GM21390 (cell line): ENCODE measurements around the gene TREML4.

ENCODE experiments used
- ATAC-seq: cut with Tn5 transposase; IDR thresholded peaks from one replicate; pipeline ENCODE4 v1.9.1; 2021; ENCODE audit not compliant: unreplicated experiment

TREML4 gene

DNA sequence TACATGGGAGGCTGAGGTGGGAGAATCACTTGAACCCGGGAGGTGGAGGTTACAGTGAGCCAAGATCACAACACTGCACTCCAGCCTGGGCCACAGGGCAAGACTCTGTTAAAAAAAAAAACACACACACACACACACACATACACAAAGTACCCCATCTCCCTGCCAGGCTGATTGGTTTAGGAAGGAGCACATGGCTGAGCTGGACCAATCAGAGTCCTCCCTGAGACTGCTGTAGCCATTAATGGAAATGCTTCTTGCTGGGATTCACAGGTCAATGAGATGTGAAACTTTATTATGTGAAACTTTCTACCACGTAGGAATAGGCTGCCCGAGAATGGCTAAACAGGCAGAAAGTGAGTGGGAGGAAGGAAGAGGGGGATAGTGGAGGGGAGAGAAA lies 55.5 kb downstream of the TREML4 start:
- ATAC-seq, result no peak

- no peak for ATAC-seq
Measured at GRCh38 chr6:41284726-41285125, 56.6 kb downstream of the TREML4 start.

- no peak for ATAC-seq
Measured at GRCh38 chr6:41286544-41287346, 58.6 kb downstream of the TREML4 start, which contains the start of gene TREM1. TREM1 (minus strand) TSS chr6:41286682; CDS start chr6:41286655, 27 bp downstream.

DNA sequence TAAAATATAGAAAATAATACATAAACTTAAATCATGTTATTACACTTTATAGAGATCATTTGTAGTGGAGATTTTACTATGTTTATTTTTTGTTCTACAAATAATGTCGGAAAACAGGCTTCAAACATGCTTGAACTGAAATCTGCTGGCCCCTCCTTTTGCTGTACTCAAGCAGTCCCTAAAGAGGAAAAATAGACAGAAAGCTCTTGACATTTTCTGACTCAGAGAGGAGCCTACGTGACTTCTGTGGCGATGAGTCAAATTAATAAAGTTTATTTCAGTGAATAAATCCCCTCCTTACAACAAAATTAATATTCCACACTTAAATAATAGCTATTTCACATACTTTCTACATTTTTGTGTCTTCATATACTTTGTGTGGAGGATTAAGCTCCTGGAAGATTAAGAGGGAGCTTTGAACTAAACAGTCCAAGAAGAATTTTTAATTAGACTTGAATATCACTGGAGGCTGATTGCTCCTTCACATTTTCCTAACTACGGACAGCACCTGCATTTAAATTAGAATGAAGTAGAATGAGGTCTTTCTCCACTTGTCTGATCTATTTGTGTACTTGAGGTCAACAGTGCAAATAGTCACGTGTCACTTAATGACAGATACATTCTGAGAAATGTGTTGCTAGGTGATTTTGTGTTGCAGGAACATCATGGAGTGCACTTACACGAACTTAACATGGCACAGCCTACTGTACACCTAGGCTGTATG lies 60.0 kb downstream of the TREML4 start:
- peak; percentile 64 for ATAC-seq
